HG02571 (cell line): ENCODE measurements around the gene THBD.

ENCODE experiments used
- ATAC-seq: cut with Tn5 transposase; IDR thresholded peaks from one replicate; pipeline ENCODE4 v1.9.1; 2021; ENCODE audit warnings: mild to moderate bottlenecking, moderate library complexity; ENCODE audit not compliant: unreplicated experiment

THBD gene

DNA sequence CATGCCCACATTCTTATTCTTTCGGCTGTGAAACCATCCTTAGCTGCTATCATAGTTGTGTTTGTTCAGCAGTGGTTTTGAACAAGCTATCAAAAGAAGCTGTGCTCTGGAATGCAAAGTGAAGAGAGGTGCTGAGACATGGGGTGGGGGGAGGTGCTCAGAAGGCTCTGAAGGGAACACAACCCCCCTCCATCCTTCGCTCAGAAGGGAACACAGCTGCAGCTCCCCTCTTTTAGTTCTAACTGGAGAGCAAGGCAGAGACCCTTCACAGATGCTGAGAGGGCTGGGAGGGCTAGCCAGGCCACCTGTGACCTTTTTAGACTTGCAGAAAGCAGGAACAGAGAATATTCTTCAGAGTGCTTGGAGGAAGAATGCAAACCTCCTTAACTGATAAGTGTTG is 32.0 kb downstream of the THBD start:
- ATAC-seq, result no peak

- no peak for ATAC-seq
Observed at GRCh38 chr20:23013429-23013828, 36.0 kb downstream of the THBD start.

DNA sequence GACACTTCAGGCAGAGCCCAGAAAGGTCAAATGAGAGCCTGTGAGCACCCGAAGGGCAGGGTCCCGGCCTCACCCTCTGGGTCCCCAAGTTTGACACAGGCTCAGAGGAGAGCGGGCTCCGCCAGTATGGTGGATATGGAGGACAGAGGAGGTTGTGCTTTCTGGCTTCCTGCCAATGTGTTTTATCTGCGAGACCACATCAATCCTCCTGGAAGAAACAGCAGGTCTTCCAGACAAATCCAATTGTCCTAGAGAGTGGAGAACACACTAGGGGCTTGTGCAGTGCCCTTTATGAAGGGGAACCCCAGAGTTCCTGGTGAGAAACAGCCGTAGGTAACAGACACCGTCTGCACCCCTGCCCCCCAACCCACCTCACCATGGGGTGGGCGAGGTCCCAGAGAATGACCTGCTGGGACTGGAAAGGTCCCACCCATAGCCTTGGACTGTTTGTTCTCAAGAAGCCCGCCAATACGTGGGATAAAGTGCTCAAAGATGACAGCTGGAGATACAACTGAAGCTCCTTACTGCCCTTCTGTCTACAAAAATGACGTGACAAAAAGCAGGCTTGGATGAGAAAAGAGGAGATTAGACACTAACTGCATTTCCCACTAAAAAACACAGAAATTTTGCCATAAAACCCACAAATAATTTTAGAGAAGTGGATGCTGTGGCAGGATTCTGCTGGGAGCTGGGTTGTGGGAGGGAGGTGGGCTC is 38.3 kb downstream of the THBD start:
- no peak for ATAC-seq

GRCh38 chr20:23010096-23010495 is 39.4 kb downstream of the THBD start:
- ATAC-seq, result no peak

DNA sequence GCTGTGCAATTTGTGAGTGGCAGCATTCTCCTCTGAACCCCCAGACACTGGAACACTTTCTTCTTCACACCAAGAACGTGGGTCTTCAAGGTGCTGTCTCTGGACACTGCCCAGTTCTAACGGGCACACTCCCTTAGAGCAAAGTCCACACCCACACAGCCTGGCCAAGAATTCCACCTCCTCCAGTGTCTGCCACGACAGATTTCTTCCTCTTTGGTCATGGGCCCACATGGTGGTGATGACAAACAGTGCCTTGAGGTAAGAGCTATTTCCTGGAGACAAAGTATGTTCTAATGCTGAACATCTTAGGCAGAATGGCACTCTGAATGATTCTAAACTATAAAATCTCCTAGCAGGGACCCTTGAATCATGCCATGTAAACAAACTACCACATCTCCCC is 39.8 kb downstream of the THBD start:
- no peak for ATAC-seq

DNA sequence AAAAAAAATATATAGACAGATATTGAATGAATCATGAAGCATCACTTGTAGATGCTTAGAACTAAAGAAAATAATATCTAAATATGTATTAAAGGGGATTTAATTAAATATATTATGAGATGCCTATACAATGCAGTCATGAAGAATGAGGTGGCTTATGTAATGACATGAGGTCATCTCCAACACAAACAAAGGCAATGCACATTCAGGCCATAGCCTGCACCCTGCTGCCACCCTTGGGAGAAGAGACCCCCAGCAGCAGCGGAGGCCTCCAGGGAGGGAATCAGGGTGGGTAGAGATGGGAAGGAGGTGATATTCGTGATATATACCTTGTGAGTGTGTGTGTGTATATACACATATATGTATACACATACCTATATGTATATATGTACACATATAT is 40.8 kb downstream of the THBD start:
- no peak for ATAC-seq

GRCh38 chr20:23007886-23008655 is 41.4 kb downstream of the THBD start:
- no peak for ATAC-seq

GRCh38 chr20:23007462-23007861 is 42.0 kb downstream of the THBD start:
- no peak for ATAC-seq

- no peak for ATAC-seq
Observed at GRCh38 chr20:23005776-23006175, 43.7 kb downstream of the THBD start.

- ATAC-seq, result no peak
Observed at GRCh38 chr20:23003881-23004460, 45.5 kb downstream of the THBD start.

GRCh38 chr20:23003077-23003635 is 46.3 kb downstream of the THBD start:
- no peak for ATAC-seq

- no peak for ATAC-seq
Observed at GRCh38 chr20:23002276-23002675, 47.2 kb downstream of the THBD start.

DNA sequence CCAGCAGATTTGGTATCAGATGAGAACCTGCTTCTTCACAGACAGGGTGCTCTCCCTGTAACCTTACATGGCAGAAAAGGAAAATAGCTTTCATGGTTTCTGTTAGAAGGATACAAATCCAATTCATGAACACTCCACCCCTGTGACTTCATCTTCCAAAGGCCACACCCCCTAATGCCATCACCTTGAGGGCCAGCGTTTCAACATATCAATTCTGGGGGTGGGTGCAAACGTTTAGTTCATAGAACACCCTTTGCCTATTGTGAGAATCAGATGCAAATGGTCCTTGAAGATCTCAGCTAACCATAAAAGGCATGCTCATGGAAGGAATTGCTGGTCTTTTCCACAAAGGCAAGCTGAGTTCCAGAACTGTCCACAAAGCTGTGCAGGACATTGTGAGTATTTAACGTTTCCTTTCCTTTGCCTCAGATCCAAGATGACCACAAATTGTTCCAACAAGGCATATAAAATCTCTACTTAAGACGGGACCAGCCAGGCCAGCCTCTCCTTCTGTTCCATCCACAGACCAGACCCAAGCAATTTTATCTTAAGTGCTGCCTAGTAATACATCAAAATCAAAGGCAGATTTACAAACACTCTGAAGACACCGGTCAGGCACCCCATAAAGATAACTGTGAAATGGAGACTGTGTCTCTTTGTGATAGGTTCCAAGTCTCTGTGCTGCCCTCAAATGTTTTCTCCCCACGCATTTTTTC is 49.1 kb downstream of the THBD start:
- ATAC-seq, result no peak

DNA sequence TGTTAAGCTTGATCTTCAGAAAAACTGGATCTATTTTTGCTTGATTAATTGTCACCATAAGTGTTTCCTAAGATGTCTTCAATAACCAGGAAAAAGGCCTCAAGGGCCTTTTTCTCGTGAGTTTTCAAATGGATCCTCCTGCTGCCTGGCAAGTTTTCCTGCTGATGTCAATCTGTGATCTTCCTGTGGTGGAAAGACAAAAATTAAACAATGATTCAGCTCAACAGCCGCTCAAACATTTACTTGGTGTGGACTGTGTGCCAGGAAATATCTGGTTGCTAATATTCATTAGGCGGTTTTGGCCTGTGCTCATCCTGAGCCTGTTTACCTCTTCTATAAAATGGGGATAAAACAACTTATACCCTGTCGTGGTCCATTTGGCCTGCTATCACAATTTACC is 49.7 kb downstream of the THBD start:
- ATAC-seq, result no peak

DNA sequence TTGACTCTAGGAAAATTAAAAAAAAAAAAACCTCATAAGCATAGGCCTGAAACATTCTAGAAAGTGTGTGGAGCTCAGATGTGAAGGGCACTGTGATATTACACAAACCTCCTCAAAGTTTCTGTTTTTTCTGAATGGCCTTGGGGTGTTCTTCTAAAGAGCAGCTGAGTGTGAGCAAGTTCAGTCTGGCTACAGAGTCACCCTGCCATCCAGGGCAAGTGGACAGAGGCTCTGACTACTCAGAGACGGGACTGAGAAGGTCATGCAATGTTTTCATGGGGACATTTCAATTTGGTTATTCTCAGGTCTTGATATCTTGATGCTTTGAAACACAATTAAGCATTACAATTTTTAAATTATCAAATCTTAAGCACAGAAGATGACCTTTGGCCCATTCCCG is 51.0 kb downstream of the THBD start:
- ATAC-seq, result no peak

- no peak for ATAC-seq
Observed at GRCh38 chr20:22995923-22996322, 53.5 kb downstream of the THBD start.
